HL-60/S4 treated with phorbol 12-myristate 13-acetate at 8.2 ng/mL for 4 days and 3 days (cell line): Measurements from ENCODE around the gene BARX1.

Experiments used
- in situ Hi-C: fragments of 300-500 bp; cut with MboI; formaldehyde crosslinking; loops from 2 replicates; pipeline ENCODE4 v1.15.0; 2022; ENCODE audit warnings: low sequenced_read_pairs

The BARX1 gene, protein sequence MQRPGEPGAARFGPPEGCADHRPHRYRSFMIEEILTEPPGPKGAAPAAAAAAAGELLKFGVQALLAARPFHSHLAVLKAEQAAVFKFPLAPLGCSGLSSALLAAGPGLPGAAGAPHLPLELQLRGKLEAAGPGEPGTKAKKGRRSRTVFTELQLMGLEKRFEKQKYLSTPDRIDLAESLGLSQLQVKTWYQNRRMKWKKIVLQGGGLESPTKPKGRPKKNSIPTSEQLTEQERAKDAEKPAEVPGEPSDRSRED

DNA sequence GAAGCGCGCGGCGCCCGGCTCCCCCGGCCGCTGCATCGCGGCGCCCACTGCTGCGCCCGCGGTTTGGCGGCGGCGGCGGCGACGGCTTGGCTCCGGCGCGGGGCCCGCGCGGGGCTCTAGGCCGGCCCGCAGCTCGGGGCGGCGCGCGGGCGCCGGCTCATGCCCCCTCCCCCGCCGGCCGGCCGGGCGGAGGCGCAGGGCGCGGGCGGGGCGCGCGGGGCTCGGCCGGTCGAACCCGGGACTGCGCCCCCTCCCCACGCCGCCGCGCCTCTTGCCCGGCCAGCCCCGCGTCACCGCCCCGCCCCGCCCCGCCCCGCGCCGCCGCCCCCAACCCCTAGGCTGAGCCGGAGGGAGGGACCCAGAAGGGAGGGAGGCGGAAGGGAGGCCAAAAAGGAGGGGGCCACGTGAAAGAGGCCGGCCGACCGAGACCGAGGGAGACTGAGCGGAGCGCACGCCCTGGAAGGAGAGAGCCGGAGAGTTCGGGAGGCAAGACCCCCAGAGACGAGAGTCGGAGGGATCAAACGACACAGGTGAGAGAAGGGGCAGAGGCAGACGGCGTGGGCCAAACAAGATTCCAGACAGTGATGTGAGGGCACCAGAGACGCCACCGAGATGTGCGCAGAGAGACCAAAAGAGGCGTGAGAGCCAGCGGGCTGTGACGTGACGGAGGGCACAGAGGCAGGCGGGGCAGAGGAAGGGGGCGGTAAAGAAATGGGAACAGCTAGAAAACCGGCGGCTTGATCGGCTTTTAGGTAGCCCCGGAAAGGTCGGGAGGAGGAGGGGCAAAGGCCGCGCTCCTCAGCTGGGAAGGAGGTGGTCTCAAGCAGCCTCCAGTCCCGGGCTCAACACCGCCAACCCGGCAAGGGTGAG lies at the start of gene BARX1:
Gene BARX1, minus strand, starts transcription at position 245 of the 870 bp plus-strand sequence. Its CDS starts 209 bp downstream, at position 36.
- in situ Hi-C loops: loop anchor here (25.0 kb wide), 2 partner anchors 268 to 793 kb away; no protein-coding TSS in a partner anchor

DNA sequence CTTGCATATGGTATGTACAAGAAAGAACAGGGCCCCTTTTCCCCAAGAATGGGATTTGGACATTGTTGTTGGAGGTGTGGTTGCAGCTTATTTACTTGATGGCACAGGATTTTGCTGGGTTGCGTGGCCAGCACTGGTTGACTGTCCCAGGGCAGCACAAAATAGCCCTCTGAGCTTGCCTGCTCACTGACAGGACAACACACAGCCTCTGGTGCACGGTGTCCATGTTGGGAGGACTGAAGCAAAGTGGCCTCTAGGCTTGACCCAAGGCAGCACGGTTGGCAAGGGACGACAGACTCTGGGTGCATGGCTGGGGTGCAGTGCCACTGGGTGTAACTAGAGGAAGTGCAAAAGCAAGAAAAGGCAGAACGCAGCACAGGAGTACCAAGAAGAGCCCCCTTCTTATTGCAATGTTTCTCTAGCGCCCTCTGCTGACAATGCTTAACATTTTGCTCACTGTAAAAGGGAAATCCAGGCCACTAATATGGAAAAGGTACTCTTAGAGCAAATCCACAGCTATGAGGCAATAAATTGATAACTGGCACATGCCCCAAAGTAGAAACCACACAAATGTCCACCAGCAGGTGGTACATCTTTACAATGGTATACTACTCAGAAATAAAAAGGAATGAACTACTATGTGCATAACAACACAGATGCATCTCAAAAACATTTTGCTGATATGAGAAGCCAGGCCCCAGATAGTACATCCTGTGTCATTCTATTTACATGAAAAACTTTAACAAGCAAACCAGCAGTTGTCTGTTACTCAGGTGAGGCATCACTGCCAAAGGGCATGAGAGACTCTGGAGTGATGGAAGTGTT lies 47.4 kb upstream of the BARX1 start:
- in situ Hi-C loops: no loop called here

DNA sequence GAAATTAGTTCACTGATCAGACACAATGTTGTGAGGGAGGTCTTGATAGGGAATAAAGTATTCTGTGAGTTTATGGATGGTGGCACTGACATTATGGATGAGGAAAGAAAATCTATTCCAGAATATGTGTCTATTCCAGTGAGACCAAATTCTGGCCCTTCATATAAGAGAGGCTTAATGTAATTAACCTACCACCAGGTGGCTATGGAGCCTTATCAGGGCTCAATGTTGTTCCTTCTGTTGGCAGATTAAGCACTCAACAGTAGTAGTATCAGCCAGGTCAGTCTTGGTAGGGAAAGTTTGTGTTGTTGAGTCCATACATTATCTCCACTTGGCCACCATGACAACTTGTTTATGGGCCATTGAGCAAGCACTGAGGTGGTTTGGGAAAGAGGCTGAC lies 41.7 kb upstream of the BARX1 start:
- in situ Hi-C loops: no loop called here

DNA sequence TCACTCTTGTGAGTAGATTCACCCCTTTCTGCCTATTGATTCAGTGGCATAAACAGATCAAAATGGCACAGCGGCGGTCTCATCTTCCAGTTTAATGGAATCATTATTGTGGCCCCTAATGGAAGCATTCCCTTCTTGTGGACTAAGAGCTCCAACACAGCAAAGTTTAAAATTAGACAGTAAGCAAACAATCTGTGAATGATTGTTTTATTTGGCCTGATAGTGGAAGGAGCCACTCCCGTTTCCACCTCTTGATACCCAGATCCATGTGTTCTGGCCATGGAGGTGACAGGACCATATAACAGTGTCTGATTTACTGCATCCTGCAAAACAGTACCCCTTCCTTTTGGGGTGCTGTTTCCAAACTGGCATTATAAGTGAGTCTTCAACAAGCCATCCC lies 41.2 kb upstream of the BARX1 start:
- in situ Hi-C loops: no loop called here

DNA sequence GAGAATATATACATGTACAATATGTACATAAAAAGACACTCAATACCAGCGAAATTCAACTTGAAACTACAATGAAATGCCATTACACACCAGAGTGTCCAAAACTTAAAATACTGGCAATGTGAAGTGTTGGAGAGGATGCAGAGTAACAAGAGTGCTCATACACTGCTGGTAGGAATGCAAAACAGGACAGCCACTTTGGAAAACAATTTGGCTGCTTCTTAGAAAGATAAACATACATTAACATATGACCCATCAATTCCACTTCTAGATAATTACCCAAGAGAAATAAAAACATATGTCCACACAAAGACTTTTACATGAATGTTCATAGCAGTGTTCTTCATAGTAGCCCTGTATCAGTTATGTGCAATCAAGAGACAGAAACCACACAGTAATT lies 39.4 kb upstream of the BARX1 start:
- in situ Hi-C loops: no loop called here

DNA sequence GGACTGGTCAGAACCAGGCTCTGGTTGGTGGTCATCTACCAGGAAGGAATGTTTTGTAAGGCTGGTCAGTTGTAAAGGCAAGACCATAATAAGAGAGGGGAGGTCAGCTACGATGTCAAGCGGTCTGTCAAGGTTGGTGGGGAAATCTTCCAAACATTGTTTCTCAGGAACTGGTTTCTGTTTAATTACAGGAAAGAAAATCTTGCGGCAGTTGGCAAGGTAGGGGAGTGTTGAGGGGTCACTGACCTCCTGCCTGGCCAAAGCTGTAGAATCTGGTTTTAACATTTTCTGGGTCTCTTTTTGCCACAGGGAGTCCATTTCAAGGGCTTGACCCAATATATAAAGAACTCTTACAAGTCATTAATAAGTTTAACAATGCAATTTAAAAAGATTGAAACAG lies 39.0 kb upstream of the BARX1 start:
- in situ Hi-C loops: no loop called here

DNA sequence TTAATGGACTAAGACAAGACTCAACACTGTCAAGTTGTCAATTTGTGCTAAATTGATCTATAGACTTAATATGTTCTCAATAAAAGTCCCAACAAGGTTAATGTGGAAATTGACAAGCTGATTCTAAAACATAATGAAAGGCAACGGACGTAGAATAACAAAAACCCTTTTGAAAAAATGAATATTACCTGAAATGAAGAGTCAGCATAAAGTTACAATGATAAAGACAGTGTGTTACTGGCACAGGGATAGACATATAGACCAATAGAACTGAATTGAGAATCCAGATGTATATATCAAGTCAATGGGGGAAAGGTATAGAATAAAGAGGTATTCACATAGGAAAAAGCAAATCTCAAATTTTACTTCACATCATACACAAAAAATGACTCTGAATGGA lies 37.7 kb upstream of the BARX1 start:
- in situ Hi-C loops: no loop called here

DNA sequence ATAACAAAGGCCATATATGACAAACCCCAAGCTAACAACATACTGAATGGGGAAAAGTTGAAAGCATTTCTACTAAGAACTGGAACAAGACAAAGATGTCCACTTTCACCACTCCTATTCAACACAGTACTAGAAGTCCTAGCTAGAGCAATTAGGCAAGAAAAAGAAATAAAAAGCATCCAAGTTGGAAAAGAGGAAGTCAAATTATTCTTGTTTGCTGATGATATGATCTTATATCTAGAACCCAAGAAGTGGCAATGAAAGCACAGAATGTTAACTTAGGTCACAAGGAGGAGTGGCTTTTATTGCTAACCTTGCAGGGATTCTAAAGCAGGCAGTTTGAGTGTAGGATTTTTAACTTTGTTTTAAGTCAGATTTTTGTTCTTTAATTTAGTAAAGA lies 35.3 kb upstream of the BARX1 start:
- in situ Hi-C loops: no loop called here

DNA sequence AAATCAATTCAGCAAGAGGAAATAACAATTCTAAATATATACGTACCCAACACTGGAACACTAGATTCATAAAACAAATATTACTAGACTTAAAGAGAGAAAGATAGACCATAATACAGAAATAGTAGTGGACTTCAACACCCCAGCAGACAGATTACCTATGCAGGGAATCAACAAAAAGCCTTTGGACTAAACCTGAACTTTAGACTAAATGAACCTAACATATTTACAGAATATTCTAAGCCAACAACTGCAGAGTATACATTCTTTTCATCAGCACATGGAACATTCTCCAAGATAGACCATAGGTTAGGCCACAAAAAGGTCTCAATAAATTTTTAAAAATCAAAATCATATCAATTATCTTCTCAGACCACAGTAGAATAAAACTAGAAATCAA lies 32.9 kb upstream of the BARX1 start:
- in situ Hi-C loops: no loop called here

DNA sequence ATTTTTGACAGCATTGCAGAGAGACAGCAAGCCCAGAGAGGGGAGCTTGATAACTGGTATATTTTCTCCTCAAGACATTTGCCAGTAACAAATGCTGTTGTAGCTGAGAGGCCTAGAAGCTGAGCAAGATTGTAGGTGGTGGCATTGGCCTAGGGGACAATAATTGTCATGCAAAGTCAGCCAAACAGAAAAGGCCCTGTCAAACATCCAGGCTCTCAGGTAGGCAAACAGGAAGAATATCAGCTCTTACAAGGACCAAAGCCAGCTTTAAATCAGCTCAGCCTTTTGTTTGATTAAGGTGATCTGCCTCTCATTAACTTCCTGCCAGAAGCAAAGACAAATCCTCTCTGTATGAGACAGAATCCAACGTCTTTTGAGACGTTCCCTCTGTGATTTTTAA lies 29.7 kb upstream of the BARX1 start:
- in situ Hi-C loops: no loop called here

DNA sequence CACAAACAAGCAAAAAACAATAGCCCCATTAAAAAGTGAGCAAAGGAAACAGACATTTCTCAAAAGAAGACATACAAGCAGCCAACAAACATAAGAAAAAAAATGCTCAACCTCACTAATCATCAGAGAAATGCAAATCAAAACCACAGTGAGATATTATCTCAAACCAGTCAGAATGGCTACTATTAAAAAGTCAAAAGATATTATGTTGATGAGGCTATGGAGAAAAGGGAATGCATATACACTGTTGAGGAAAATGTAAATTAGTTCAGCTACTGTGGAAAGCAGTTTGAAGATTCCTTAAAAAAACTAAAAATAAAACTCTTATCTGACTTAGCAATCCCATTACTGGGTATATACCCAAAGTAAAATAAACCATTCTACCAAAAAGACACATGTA lies 28.7 kb upstream of the BARX1 start:
- in situ Hi-C loops: no loop called here

DNA sequence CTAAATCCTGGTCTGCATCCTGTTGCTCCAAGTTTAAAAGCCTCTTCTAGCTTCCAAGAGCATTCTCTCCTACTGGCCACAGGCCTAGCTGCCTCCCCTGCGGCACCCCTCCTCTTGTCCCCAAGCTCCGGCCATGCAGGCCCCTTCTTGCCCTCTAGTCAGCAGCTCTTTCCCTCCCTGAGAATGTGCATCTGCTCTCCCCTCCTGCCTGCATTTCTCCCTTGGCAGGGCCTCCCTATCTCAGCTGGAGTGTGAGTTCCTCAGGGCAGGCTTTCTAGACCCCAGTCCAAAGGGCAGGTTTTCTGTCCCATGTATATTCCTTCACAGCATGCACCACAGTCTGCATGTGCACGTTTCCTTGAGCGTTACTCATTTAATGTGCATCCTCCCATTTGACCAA lies 24.6 kb upstream of the BARX1 start:
- in situ Hi-C loops: no loop called here

DNA sequence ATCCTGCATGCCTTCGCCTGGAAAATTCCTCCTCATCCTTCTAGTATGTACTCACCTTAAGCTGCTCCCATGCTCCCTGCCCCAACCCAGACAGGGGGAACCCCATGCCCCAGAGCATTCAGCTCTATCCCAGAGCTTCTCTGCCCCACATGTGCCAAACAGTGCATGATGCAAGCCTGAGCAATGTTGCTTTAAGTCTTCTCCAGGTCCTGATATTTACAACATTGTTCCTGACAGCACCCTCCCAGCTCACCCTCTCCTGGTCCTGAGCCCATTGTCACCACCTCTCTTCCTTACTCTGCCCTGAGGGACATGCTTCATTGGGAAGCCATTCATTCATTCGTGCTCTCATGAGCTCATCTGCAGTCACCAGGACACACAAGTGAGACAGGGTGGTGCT lies 23.4 kb upstream of the BARX1 start:
- in situ Hi-C loops: no loop called here

DNA sequence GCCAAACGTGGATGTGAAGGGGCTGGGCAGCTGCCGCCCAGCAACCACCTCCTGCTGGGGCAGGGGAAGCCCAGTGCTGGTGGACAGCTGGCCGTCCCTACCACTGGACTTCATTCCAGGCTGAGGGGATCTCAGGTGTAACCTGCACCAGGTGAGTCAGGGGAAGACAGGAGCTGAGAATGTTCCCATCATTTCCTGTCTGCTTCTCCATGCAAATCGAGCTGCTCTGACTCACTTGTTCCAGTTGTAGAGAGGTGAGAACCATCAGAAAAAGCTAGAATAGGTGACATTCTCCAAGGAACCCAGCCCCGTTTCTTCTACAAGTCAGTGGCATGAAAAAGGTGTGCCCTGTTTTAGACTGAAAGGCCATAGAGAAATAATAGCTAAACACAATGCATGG lies 21.8 kb upstream of the BARX1 start:
- in situ Hi-C loops: no loop called here

DNA sequence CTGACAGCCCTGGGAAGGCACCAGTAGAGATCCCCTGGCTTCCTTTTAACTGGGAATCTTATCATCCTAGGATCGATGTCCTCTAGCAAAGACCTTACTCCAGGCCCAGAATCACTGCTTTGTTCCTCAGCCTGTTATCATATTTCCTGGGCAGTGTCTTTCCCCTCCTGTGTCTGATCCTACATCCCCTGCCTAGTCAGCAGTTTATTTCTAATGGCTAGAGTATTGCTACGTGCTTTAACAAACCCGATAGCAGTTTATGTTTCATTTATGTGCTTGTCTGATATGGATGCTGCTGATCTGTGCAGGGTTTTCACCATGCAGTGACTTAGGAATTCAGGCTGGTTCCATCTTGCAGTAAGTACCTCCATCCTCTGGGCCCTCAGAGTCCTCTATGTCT lies 20.9 kb upstream of the BARX1 start:
- in situ Hi-C loops: no loop called here

DNA sequence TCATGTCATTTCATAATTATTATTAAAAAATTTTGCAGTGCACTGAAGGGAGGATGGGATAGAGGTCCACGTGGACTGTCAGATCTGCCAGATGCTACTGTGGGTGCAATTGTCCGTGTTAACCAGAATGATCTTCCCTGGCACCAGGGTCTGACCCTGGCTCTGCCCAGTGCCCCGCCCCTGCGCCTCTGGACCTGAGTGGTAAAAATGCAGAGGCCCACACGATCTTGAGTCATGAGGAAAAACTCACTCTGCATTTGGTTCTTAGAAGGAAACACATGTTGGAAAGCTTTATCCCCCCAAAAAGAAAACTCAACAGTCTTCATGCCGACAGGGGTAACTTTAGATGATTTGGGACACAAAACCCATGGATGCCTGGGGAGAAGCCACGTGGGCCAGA lies 20.1 kb upstream of the BARX1 start:
- in situ Hi-C loops: no loop called here

DNA sequence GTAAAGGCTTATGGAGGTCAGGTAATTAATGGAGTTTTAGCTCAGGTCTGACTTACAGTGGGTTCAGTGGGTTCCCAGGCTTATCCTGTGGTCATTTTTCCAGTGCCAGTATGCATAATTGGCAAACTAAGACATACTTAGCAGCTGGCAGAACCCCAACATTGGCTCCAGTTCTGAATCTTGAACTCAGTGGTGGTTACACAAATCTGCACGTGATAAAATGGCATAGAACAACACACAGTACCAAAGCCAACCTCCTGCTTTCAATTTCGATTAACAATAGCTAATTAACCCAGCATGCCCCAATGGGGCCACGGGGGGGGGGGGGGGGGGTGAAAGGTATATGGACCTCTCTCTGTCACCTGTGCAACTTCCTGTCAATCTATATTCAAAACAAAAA lies 19.0 kb upstream of the BARX1 start:
- in situ Hi-C loops: loop anchor here (25.0 kb wide), 2 partner anchors 287 to 812 kb away; no protein-coding TSS in a partner anchor

DNA sequence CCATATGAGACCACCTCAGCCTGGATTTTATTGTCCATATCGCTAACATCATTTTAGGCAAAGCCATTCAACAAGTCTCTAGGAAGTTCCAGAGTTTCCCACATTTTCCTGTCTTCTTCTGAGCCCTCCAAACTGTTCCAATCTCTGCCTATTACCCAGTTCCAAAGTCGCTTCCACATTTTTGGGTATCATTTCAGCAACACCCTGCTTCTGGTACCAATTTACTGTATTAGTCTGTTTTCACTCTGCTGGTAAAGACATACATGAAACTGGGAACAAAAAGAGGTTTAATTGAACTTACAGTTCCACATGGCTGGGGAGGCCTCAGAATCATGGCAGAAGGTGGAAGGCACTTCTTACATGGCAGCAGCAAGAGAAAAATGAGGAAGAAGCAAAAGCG lies 17.5 kb upstream of the BARX1 start:
- in situ Hi-C loops: loop anchor here (25.0 kb wide), 2 partner anchors 285 to 810 kb away; no protein-coding TSS in a partner anchor

DNA sequence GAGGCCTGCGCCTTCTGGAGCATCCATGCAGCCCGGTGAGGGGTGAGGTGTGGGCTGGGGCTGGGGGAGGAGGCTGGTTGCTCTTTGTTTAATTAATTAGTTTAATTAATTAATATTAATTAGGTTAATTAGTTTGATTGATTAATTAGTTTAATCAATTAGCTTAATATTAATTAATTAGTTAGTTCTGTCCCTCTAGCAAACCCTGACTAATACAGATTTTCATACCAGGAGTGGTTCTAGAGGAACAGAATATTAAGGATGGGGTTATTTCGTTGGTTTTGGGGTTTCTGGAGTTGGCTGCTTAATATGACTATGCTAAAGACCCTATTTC lies 14.1 kb upstream of the BARX1 start:
- in situ Hi-C loops: loop anchor here (25.0 kb wide), 2 partner anchors 282 to 807 kb away; no protein-coding TSS in a partner anchor

DNA sequence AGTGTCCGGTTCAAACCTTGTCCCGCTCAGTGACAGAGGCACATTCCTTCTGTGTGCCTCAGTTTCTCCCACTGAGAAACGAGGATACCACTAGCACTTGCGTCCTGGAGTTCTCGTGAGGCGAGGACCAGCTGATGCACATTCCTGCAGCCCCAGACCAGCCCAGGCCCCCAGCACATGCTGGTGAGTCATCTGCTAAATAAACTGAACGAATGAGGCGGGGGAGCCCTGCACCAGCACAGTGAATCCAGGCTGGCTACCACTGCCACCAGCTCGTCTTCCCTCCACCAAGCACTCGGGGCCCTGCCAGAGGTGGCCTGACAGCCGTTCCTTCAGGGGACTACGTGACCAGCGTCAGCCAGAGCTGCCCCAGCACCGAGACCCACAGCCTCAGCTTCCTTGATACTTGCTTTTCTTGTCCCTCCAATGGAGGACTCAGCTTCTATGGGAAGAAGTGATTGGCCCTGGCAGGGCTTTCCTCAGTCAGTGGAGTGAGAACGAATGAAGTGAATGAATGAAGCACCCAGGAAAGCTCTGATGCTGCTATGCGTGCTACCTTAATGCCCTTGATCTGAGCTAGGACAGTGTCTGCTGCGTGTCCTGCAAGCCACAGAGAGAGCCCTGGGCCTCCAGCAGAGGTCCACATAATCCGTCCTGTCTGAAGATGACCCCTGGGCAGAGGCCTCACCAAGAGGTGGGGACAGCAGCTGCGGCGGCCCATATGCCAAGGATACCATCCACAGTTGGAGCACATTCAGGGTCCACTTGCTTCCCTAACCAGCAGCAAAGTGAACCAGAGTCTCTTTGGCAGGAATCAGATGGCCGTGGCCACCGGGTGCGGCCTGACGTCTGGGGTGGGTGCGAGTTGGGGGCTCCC lies 13.5 kb upstream of the BARX1 start:
- in situ Hi-C loops: loop anchor here (25.0 kb wide), 2 partner anchors 281 to 806 kb away; no protein-coding TSS in a partner anchor
